Stimulated activated CD8-positive, alpha-beta memory T cell treated with anti-CD3 and anti-CD28 coated beads, Interleukin-12 subunit alpha, Interleukin-12 subunit beta, amount 100 ng/mL, for 4 hours (primary cell): ENCODE data around the gene PTH1R.

Experiments
- DNase-seq: peaks from one replicate; pipeline ENCODE4 v3.0.0-alpha.2; 2020; ENCODE audit warnings: low read depth

Gene PTH1R

DNA sequence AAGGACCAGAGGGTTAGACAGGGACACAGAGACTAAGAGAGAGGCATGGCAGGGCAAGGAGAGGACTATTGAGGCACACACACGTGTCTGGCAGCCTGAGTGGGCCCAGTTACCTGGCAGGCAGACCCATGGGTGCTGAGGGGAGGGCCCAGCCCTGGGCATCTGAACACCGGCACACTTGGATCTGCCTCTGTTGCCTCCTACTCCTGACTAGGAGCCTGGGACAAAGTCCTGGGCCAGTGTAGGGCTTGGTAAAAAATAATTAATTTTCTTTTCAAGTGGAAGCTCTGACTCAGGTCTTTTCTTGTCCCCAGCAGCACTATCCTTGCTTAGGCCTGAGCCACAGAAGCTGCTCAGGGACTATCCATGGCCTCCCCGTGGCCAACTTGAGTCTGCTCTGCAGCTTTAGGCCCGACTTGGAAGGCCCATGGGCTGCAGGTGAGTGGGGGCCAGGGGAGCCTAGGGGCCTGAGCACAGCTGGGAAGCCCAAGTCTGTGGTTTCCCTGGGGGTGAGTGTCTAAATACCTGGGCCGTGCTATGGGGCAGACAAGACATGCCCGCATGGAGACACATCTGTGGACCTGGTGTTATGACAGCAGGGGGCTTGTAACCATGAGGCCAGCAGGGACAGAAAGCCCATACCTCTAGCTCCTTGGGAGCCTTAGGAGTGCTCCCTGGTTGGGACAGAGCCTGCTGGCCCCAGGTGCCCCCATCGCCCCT, at the start of gene PTH1R:
Gene PTH1R (plus strand): TSS at position 316 of the 720 bp plus-strand sequence. CDS start 5,839 bp downstream, outside the sequence.
- DNase-seq: no peak

DNA sequence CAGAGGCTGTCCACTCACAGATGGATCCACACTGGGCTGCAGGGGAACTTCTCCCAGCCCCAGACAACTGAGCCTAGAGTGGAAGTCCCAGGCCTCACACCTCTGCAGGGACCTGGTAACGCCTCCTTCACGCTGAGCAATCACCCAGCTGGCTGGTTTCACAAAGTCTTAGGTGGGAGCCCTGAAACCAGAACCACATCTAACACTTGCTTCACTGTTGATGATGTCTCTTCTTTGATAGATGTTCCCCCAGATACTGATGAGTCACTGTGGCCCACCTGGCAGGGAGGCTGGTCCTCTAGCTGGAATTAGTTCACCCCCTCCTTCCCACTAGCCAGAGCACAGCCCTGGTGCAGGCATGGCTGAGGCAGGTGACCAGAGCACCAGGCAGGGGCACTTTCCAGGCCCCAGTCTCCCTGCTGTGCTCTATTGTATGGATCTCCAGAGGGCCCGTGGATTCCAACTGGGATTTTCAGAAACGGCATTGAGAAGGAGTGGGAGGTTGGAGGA, 47.8 kb upstream of the PTH1R start:
- no peak for DNase-seq

DNA sequence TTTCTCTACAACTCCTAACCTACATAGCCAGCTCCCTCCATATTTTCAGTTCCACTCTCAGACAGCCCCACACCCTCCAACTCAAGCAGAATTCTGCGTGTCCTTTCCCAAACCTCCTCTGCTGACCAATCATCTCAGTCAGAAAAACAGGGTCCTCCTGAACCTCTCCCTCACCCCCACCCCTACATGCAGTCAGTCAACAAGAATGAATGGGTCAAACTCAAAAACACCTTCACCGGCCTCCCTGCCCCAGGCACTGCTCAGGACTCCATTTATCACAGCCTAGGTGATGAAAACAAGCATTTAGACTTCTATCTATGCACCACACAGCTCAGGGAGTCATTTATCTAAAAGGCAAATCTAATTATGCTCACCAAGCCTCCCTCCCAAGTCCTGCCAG, 46.7 kb upstream of the PTH1R start:
- no peak for DNase-seq

DNA sequence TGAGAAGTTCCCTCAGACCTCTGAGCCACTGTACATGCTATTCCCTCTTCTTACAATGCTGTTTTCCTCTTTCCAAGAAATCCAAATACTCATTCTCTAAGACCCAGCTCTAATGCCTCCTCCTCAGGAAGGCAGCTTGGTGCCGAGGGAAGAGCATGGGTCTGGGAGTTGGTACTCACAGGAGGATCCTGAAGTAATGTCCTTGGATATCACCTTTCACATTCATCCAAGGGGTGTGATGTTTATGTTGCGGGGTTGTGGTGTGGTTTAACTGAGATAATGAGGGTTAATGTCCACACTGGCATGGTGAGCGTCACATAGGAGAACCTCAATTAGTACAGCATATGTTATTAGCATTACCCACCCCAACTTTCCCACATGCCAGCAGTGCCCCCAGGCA, 46.2 kb upstream of the PTH1R start:
- DNase-seq: no peak

DNA sequence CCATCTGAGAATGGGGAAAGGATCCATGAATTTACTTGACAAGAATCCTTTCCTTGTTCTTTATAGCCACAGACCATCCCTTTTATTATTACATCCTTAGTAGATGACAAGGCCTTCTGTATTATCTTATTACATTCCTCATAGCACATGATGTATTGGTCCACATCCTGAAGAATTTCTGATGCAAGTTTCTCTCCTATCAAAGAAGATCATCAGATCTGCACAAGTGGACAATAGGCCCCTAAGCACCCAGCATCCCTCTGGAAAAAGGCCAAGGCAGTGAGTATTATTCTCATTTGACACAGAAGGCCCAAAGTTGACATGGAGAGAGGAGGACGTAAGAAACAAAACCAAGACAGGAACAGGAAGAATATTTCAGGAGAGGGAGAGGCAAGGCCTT, 45.7 kb upstream of the PTH1R start:
- no peak for DNase-seq

DNA sequence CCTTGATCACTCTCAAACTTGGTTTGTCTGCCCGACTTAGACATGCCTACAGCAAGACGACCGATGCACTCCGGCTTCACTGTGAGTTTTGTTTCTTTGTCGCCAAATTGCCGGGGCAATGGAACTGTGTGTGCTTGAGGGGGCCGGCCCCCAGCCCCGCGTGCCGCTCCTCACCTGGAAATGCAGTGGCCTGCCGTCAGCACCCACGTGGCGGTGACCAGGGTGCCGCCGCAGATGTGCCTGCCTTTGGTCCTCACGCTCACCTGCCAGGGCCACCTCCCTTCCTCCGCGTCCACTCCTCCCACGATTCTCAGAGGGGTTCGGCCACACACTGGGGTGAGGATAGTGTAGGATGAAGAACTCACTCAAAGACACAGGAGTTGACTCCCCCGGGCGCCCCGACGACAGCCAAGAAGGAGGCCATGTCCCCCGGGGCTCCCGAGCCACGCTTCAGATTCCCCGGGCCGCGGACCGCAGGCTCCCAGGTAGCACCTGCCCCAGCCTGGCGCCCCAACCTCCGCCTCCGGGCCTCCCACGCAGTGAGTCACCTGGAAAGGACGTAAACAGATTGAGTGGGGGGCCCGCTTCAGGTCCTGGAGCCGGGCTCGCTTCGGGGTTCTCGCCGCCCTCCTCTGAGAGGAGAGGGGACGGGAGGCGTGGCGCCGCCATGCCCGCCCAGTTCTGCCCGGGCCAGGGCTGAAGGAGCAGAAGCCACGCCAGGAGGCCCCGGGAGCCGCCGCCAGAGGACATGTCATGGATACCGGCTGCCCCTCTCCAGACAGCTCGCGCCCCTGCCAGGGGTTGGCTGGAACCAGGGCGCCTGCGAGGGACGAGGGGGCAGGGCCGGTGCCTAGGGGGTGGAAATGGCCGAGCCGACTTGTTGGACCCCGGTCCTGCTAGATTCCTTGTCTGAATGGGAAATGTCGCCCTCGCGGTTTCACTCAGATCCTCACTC, 43.9 kb upstream of the PTH1R start:
- DNase-seq: no peak

DNA sequence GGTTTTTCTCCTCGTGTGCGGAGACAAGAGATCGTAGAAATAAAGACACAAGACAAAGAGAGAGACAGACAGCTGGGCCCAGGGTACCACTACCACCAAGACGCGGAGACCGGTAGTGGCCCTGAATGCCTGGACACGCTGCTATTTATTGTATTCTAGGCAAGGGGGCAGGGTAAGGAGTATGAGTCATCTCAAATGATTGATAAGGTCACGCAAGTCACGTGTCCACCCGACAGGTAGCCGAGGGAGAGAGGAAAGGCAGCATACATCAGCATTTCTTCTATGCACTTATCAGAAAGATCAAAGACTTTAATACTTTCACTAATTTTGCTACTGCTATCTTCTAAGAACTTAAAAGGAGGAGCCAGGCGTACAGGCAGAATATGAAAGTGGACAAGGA, 42.5 kb upstream of the PTH1R start:
- DNase-seq: no peak

DNA sequence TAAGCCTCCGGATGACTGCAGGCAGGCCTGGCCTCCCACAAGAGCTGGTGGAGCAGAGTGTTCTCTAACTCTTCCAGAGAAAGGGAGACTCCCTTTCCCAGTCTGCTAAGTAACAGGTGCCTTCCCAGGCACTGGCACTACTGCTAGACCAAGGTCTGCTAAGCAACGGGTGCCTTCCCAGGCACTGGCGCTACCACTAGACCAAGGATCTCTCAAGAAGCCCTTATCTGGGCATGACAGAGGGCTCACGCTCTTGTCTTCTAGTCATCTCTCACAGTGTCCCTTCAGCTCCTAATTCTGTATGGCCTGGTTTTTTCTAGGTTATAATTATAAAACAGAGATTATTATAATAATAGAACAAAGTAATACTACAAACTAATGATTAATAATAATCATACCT, 42.0 kb upstream of the PTH1R start:
- DNase-seq: no peak

DNA sequence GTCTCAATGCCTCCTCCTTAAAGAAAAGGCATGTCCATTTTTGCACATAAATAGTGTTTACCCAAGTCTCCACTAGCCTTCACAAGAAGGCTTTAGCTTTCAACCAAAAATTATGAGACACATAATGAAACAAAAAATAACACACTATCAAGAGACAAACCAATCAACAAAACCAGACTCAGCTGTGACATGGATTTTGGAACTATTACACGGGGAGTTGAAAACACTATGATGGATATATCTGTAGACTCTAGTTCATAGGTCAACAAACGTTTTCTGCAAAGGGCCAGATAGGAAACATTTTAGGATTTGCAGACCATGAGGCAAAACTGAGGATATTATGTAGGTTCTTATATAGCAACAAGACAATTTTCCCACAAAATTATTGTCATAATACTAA, 39.2 kb upstream of the PTH1R start:
- DNase-seq: no peak

DNA sequence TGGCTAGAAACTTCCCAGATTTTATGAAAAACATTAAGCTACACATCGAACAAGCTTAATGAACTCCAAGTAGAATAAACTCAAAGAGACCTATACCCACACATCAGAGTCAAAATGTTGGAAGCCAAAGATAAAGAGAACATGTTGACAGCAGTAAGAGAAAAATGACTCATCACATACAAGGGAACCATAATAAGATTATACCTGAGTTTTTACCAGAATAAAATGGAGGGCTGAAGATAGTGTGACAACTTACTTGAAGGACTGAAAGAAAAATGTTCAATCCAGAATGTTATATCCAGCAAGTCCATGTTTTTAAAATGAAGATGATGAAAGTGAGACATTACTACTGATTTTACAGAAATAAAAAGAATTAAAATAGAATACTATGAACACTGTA, 37.0 kb upstream of the PTH1R start:
- DNase-seq: no peak

DNA sequence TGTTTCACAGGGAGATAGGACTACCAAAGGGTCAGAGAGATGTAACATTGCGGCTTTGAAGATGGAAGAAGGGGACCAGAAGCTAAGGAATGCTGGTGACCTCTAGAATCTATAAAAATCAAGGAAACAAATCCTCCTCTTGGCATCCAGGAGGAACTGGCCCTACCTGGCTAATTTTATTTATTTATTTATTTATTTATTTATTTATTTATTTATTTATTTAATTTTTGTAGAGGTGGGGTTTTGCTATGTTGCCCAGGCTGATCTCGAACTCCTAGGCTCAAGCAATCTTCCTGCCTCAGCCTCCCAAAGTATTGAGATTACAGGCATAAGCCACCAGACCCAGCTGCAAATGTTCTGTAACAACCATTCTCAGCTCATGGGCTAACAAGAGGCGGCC, 34.0 kb upstream of the PTH1R start:
- DNase-seq: no peak

DNA sequence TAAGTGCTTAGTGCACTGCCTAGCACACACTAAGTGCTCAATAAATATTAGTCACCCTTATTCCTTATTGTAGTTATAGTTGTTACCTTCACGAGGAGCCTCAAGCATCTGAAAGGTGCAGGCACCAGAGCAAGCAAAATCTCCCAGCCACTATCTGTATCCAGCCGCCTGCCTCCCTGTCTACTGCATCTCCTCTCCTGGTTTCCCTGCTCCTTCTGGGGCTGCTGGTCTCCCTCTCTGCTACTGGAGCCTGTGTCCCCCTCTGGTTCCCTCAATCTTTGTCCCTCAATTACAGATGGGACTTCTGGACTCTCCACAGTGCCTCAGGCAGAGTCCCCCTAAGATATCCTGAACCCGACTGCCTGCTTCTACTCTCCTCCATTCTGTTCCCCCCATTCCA, 33.1 kb upstream of the PTH1R start:
- no peak for DNase-seq

DNA sequence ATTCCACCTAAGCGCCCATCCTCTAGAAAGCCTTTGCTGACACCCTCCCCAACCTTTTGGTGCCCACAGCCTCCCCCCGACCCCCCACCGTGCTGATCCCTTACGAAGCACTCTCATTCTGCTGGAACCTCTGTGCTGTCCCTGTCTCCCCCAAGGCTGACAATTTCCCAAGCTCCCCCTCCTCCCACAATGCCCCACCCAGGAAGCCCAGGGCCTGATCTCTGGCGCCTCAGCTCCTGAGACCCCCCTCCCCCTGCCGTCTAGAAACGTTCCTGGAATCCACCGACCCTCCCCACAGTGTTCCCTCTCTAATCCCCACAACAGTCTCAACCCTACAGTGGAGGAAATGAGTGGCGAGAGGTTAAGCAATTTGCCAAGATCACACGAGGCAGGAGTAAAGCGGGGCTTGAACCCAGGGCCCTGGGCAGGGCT, 32.6 kb upstream of the PTH1R start:
- DNase-seq: no peak

DNA sequence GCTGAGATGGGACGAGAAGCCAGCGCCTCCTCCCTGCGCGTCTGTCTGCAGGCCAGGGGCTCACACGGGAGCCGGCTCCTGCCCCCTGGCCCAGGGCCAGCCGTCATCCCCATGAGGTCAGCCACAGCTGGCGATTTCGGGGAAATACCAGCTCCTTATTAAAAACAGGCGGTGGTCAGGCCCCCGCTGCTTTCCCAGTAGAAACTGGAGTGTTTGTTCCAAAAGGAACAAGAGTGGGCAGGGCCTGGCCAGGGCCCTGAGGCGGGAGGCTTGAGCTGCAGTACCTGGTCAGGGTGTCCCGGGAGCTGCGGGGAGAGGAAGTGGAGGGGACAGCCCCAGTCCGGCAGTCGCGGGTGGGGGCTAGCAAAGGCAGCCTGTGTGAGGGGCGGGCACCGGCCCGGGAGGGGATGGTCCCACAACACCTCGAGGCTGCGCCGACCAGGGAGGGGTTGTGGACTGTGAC, 32.1 kb upstream of the PTH1R start:
- no peak for DNase-seq

DNA sequence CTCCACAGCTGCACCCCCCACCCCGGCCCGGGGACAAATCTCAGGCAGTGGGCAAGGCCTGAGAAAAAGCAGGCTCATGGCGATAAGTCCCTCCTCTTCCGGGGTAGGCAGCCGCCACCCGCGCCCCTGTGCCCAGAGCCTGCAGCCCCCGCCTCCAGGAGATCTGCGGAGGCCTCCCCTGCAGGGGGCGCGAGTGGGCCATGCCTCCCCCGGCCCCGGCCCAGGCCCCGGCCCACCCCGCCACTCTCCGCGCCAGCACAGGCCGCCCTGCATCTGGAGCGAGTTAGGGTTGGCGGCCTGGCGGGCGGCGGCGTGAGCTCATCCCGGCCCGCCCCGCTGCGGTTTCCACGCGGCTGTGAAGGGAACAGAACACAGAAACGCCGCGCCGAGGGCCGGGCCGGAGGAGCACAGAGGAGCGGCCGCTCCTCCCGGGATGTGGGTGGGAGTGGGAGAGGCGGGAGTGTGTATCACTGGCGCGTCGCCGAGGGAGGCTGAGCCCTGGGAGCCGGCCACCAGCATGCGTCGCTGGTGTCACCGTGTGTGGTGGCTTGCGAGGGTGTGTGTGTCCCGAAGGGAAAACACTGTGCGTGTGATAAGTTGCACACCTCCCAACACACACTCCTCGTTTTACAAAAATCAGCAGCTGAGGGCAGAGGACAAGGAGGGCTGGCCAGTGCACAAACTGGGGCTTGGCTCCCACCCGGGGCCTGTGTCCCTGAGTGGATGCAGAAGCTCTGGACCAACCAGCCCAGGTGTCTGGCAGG, 31.5 kb upstream of the PTH1R start:
- DNase-seq: peak; percentile 53

DNA sequence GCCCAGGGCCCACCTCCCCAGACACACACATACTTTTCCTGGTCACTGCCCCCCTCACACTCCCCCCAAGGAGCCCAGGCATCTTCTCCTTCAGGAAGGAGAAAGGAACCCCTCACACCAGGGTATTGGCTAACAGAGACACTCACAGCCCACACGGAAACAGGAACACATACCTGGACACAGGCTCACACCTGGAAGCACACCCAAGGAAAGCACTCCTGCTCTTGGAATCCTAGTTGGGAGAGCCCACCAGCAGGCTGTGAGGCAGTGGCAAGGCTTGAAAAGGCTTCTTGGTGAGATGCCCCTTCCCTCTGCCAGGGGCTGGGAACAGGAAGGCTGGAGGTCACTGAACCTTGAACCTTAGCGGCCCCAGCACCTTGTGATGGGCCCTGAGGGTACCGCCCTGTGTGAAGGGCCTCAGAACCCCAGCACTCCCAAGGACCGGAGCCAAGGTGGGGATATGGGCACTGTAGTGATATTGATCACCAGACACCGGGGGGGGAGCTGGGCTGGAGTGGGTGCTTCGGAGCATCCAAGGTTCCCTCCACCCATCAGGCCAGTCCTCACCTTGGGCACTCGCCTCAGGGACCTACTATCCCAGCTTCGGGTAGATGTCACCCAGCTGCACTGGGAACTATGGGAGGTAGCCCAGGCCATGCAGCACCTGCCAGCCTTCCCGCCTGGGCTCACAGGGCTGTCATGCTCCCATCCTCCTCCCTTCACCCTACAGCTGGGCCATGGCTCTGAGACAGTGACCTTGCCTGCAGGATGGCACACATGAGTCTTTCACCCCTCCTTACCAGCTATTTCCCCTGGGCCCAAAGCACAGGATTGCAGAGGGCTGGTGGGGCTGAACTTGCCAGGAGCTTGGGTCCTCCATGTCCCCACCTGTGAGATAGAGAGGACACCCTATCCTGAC, 30.6 kb upstream of the PTH1R start:
- no peak for DNase-seq

DNA sequence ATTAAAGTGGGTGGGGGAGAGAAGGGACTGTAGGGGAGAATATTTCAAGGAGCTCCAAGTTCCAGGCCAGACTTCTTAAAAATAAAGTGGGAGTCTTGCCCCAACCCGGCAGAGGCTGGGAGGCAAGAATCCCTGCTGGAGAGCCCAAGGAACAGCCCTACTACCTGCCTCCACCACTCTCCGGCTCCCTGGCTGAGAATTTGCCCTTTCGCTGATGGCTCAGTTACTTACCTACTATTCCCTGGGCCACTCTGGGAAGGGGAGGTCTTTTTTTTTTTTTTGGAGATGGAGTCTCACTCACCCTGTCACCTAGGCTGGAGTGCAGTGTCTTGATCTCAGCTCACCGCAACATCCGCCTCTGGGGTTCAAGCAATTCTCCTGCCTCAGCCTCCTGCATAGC, 29.8 kb upstream of the PTH1R start:
- DNase-seq: no peak

DNA sequence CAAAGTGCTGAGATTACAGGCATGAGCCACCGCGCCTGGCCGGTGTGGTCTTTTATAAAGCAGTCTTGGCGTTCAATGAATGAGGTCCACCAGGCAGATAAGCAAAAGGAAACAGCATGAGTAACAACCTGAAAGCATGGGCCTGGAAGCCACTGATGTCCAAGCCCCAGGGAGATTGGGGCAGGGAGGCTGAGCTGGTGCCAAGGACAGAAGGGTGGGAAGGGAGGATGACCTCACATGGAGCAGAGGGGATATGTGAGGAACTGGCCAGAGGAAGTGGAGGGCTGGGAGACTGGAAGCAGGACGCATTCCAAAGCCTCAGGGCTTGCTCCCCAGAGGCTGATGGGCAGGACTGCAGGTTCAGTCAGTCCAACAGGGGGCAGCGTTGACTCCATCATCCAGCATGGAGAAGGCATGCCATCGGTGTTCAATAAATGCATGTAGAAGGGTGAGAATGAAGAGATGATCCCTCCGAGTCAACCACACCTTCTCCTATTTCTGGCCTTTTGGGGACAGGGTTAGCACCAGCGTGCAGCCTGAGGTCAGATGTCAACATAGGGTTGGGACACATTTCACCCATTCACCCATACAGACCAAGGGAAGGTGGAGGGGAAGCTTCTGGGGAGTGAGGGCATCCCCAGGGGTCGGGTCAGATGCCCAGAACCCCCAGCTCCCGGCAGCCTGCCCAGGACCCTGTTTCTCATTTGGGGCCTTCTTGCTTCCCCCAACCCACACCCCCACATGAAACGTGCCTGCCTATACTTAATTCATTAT, 29.1 kb upstream of the PTH1R start:
- DNase-seq: no peak

DNA sequence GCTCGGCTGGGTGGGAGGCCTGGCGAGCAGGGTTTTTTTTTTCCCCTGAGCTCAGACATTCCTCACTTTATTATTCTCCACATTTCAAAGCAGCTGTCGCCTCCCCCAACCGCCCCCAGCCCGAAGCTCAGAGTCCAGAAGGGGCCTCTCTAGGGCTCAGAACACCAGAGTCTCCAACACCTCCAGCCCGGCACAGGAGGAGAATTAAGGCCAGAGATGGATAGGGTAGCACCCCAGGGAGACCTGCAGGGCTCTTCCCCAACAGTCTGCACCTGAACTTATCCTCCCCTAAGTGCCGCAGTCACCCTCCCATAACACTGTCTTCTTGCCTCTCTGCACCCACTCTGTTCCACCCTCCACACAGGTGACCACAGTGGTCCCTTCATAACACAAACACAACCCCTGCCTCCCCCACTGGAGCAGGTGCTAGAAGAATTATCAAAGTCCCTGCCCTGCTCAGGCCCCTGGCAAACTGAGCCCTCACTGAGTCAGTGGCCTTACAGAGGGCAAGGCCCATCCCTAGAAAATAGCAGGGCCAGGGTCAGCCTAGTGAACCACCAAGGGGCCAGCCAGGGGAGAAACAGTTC, 28.4 kb upstream of the PTH1R start:
- no peak for DNase-seq
